ENCODE measurements around the gene IL5RA.

IL5RA gene

DNA sequence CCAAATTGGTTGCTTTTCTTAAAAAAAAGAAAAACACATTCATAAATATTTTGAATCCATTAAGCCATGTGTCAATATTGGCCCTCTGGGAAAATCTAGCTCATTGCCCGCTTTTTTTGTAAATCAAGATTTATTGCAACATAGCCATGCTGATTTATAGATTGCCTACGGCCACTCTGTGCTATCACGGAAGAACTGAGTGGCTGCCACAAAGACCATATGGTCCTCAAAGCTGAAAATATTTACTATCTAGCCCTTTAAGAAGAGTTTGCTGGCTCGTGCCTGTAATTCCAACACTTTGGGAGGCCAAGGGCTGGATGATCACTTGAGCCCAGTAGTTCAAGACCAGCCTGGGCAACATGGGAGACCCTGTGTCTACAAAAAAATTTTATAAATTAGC lies 45.9 kb downstream of the IL5RA start:
- DNase-seq: no peak

DNA sequence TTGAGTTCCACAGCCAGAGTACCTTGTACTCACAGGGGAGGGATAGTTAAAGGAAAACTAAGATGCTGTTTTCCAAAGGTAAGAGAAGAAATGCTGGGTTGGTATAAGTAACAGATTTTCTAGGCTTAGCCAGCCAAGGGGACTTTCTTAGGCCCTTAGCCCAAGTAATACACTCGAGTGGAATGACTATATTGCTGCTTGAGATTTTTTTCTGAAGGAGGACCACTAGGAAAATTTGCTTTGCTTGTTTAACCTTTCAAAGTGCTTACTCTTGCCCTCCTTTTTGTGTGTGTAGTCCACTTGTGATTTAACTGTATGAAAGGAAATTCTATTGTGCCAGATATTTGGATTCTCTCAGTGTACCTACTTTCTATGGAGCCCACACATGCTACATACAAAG lies 50.5 kb downstream of the IL5RA start:
- DNase-seq: no peak

- no peak for DNase-seq
Measured at GRCh38 chr3:3053974-3054373, 56.2 kb downstream of the IL5RA start.

- DNase-seq: no peak
Measured at GRCh38 chr3:3038201-3038991, 71.8 kb downstream of the IL5RA start.

DNA sequence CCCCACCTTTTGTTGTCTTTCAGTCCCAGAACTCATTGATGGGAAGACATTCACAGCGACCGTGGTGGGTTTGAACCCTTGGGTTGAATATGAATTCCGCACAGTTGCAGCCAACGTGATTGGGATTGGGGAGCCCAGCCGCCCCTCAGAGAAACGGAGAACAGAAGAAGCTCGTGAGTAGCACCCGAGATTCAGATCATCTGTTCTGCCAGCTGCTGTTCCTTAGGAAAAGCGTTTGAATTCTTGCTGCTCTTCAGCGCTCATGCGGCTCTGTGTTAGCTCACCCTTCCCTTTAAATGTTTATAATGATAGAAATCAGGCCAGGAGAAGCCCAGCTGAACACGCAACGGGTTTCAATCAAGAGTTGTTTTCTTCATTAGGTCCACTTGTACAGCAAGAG lies 73.0 kb downstream of the IL5RA start:
- DNase-seq: no peak

DNA sequence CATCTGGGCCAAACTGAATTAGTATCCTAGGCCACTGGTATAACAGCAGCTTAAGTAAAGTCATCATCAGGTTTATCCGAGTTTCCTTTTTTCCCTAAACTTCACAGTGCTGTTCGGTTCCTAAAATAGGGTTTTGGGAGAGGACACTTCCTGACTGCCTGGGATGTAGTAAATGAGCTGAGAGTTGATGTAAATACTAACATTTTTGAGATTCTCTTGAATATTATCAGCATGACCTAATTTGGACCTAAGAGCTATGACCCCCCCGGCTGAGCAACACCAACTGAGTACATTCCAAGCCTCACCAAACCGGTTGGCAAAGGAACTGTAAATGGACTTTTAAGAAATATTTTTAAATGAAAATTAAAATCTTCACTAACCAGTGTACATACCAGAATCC lies 78.8 kb downstream of the IL5RA start:
- DNase-seq: no peak

DNA sequence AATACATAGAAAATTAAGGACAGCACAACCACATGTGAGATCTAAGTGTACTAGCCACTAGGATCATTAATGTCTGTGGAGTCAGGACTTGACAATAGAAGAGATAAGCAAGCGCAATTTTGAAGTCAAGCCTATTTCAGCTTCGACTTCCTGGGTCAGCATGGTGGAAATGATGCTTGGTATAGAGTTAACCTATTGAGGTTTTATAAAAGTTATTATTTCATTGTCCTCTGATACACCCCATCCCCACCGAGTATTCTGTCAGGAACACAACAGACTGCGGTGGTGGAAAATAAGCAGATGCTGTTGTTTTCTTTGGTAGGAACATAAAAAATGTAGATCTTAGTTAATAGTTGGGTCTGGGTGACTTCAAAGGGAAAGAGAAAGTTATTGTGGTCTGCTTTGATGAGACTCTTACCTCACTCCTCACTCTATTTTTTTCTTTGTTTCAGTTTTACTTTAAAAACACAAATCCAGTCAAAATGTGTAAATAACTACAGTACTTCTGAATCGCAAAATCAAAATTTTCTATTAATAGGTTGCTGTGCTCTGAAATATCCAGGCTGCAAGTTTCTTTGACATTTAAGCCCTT lies 82.1 kb downstream of the IL5RA start:
- DNase-seq: no peak

DNA sequence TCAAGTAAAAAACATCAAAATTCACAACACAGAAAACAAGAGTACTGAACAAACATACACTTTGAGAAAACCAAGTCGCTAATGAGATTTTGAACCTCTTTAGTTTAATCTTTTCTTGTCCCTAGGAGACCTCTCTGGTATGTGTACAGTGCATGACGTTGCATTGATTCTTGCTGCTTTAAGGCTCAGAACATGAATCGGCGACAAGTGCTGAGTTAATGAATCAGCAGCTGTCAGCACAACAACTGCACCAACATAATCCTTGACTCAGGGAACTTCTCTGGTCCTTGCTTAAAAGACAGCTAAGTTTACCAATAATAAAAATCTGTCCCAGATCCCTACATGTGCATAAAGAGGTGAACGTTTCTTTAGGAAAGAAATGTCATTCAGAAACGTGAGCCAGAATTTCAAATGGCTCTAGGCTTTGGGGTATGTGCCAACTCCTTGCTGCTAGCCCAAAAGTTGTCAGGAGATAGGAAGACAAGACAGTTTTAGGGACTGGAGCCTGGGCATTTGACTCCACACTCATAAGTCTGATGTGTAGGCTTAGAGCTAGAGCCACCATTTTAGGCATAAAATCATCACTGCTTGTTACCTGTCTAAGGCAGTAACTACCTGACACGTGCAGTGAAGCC lies 86.9 kb downstream of the IL5RA start:
- no peak for DNase-seq

DNA sequence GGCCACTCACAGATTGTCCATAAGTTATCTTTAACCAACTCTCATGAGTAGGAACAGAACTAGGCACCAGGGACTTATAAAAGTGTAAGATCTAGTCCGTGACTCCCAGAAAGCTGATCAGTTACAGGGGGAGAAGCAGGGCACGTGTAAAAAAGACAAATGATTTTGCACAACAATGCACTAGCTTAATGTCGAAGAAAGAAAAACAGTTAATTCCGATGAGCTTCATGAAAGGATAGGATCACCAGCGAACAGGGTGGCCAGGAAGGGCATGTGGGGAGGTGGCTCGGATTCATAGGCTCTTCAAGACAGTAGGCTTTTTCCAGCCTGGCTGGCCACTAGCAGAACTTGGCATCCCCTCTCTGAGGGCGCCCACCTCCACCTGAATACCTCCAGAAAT lies 90.0 kb downstream of the IL5RA start:
- DNase-seq: no peak
